Lower leg skin (tissue), 3 donors: ENCODE results near the gene FYB2.

Experiments used
- POLR2A ChIP-seq, 2 donors: fragments of 450-650 bp; IDR thresholded peaks; one replicate each; pipeline ENCODE4 v1.6.1; 2016 to 2017; ENCODE audit warnings: antibody characterized with exemption in 2 of 2, mild to moderate bottlenecking in 1 of 2, moderate library complexity in 1 of 2
- TF ChIP-seq, protein P1 (sequence below), 3 donors: fragments of 450-650 bp; IDR thresholded peaks; one replicate each; pipeline ENCODE4 v1.5.1; 2016; ENCODE audit warnings: antibody characterized with exemption in 3 of 3, mild to moderate bottlenecking in 3 of 3, moderate library complexity in 2 of 3

DNA sequence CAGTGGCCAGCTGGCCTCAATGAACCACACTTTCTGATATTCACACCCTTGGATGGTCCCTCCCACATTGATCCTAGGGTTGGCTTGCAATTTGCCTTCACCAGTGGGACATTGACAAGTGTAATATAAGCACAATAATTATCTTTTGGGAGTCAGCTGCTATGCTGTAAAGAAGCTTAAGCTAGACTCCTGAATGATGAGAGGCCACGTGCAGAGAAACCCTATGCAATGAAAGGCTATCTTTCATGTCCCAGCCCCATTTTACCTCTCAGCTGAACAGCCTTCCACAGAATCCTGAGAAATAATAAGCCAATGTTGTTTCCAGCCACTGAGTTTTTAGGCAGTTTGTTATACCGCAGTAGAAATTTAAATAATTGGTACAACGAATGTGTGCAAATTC lies 24.3 kb upstream of the FYB2 start:
- no peak for TF ChIP-seq POLR2A (IDR thresholded peaks at IDR 0.05)
- TF ChIP-seq, protein P1, sequence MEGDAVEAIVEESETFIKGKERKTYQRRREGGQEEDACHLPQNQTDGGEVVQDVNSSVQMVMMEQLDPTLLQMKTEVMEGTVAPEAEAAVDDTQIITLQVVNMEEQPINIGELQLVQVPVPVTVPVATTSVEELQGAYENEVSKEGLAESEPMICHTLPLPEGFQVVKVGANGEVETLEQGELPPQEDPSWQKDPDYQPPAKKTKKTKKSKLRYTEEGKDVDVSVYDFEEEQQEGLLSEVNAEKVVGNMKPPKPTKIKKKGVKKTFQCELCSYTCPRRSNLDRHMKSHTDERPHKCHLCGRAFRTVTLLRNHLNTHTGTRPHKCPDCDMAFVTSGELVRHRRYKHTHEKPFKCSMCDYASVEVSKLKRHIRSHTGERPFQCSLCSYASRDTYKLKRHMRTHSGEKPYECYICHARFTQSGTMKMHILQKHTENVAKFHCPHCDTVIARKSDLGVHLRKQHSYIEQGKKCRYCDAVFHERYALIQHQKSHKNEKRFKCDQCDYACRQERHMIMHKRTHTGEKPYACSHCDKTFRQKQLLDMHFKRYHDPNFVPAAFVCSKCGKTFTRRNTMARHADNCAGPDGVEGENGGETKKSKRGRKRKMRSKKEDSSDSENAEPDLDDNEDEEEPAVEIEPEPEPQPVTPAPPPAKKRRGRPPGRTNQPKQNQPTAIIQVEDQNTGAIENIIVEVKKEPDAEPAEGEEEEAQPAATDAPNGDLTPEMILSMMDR (IDR thresholded peaks at IDR 0.05) = no peak
